Endodermal cell (in vitro differentiated cells): Measurements from ENCODE around the gene PRPF18. TPM values are rescaled to one million over a fixed set of nuclear protein-coding genes. Genes with fewer than 3 reads are reported as not detected.

Experiments used
- DNase-seq: peaks from one replicate; pipeline ENCODE4 v3.0.0-alpha.2; 2017
- H3K27ac ChIP-seq: 2 replicates; pipeline ENCODE4 v1.5.1; 2013; ENCODE audit warnings: mild to moderate bottlenecking, low read depth, low read length, moderate library complexity
- H3K27me3 ChIP-seq: 2 replicates; pipeline ENCODE4 v1.6.1; 2013; ENCODE audit warnings: mild to moderate bottlenecking, low read length, moderate library complexity; ENCODE audit not compliant: insufficient read depth, control insufficient read depth, poor library complexity, severe bottlenecking
- H3K36me3 ChIP-seq: 2 replicates; pipeline ENCODE4 v1.7.0; 2013; ENCODE audit warnings: mild to moderate bottlenecking, low read length, moderate library complexity; ENCODE audit not compliant: control insufficient read depth, insufficient read depth
- H3K4me1 ChIP-seq: one replicate; pipeline ENCODE4 v1.7.0; 2013; ENCODE audit warnings: low read length; ENCODE audit not compliant: control insufficient read depth, insufficient read depth
- H3K4me3 ChIP-seq: 2 replicates; pipeline ENCODE4 v1.5.1; 2013; ENCODE audit warnings: mild to moderate bottlenecking, low read length, moderate library complexity
- H3K9ac ChIP-seq: 2 replicates; pipeline ENCODE4 v1.6.1; 2013; ENCODE audit warnings: mild to moderate bottlenecking, low read length, moderate library complexity; ENCODE audit not compliant: poor library complexity, severe bottlenecking; ENCODE audit errors: extremely low read depth
- H3K9me3 ChIP-seq: 2 replicates; pipeline ENCODE4 v1.6.1; 2013; ENCODE audit warnings: mild to moderate bottlenecking, low read length, moderate library complexity; ENCODE audit not compliant: control insufficient read depth
- H3K27ac Mint-ChIP-seq: 2 replicates; pipeline ENCODE4 v1.8.0; 2020; ENCODE audit warnings: mixed read lengths
- H3K27me3 Mint-ChIP-seq: 2 replicates; pipeline ENCODE4 v1.8.0; 2021; ENCODE audit warnings: mild to moderate bottlenecking, mixed read lengths; ENCODE audit not compliant: insufficient read depth
- H3K36me3 Mint-ChIP-seq: 2 replicates; pipeline ENCODE4 v1.8.0; 2020; ENCODE audit warnings: low read depth, mixed read lengths
- H3K4me1 Mint-ChIP-seq: 2 replicates; pipeline ENCODE4 v1.8.0; 2020; ENCODE audit warnings: mixed read lengths
- H3K4me3 Mint-ChIP-seq: 2 replicates; pipeline ENCODE4 v1.8.0; 2020; ENCODE audit warnings: mild to moderate bottlenecking, moderate library complexity, mixed read lengths
- H3K9me3 Mint-ChIP-seq: 2 replicates; pipeline ENCODE4 v1.8.0; 2020; ENCODE audit warnings: mild to moderate bottlenecking, mixed read lengths
- CTCF ChIP-seq: fragments of 200-600 bp; sonication (generic); conservative IDR thresholded peaks from 2 replicates; pipeline ENCODE4 v1.5.0; 2021; ENCODE audit warnings: antibody characterized with exemption, mild to moderate bottlenecking
- WGBS, 2 experiments: methylation state at CpG; one replicate each; pipeline versions ENCODE4 v1.1.5 to v1.1.7; 2013; ENCODE audit warnings: missing lambda C conversion rate in 2 of 2, mixed read lengths in 1 of 2; ENCODE audit not compliant: insufficient coverage in 1 of 2, insufficient read length in 1 of 2; 5-methylcytosine and 5-hydroxymethylcytosine counted together
- total RNA-seq, 2 donors: library from RNA; stranded (reverse); fragmentation: NEBNext Ultra II Directional in 1 of 2; extraction: Animal tissue kit (Norgen Biotek cat#: 25700) in 1 of 2; gene quantifications; 2 replicates in 1 of 2; 3 replicates in 1 of 2; pipeline ENCODE4 v1.2.1, GENCODE V29; 2021

Gene PRPF18
- total RNA-seq, 2 donors from 2014 or later = 19.1 to 20.4 TPM

- DNase-seq = no peak
- Histone ChIP-seq H3K4me1 (no peaks in the 10 kb centered on the region), H3K9ac (no peak overlapping the region), H3K4me3 (no peak overlapping the region), H3K36me3 (peaks cover 39% of the 10 kb centered on the region), H3K27ac (no peak overlapping the region), H3K9me3 (peaks cover 19% of the 10 kb centered on the region), H3K27me3 (no peaks in the 10 kb centered on the region)
- TF ChIP-seq CTCF = no peak
- 94 to 97% methylated on average over 7 to 9 of the region's 9 CpGs for WGBS, 2 experiments
- no peaks in the 10 kb centered on the region for H3K27me3 Mint-ChIP-seq
- no peaks in the 10 kb centered on the region for H3K4me1 Mint-ChIP-seq
- peaks cover 21% of the 10 kb centered on the region for H3K9me3 Mint-ChIP-seq
- H3K4me3 Mint-ChIP-seq = no peak overlapping the region
- H3K27ac Mint-ChIP-seq = no peak overlapping the region
- H3K36me3 Mint-ChIP-seq = peaks cover 73% of the 10 kb centered on the region
Observed at GRCh38 chr10:13644866-13645265, 58.1 kb downstream of the PRPF18 start.

- Histone ChIP-seq H3K36me3 (peaks cover 36% of the 10 kb centered on the region), H3K9me3 (no peaks in the 10 kb centered on the region), H3K4me1 (no peaks in the 10 kb centered on the region), H3K27me3 (no peaks in the 10 kb centered on the region), H3K4me3 (no peak overlapping the region), H3K27ac (no peak overlapping the region), H3K9ac (no peak overlapping the region)
- 95 to 100% methylated on average over 5 to 12 of the region's 12 CpGs for WGBS, 2 experiments
- no peak overlapping the region for H3K27ac Mint-ChIP-seq
- H3K27me3 Mint-ChIP-seq = no peaks in the 10 kb centered on the region
- no peak overlapping the region for H3K4me3 Mint-ChIP-seq
- TF ChIP-seq CTCF = no peak
- H3K36me3 Mint-ChIP-seq = peaks cover 53% of the 10 kb centered on the region
- no peak for DNase-seq
- H3K9me3 Mint-ChIP-seq = no peaks in the 10 kb centered on the region
- peaks cover 16% of the 10 kb centered on the region for H3K4me1 Mint-ChIP-seq
Observed at GRCh38 chr10:13648425-13648824, 61.7 kb downstream of the PRPF18 start.

- Histone ChIP-seq H3K4me3 (no peak overlapping the region), H3K9me3 (no peaks in the 10 kb centered on the region), H3K36me3 (peaks cover 41% of the 10 kb centered on the region), H3K4me1 (no peaks in the 10 kb centered on the region), H3K27ac (no peak overlapping the region), H3K27me3 (no peaks in the 10 kb centered on the region), H3K9ac (no peak overlapping the region)
- no peak for DNase-seq
- Mint-ChIP-seq H3K9me3 (no peaks in the 10 kb centered on the region), H3K4me3 (no peak overlapping the region), H3K4me1 (peaks cover 16% of the 10 kb centered on the region), H3K36me3 (peaks cover 65% of the 10 kb centered on the region), H3K27ac (peak overlapping the region; percentile 65), H3K27me3 (no peaks in the 10 kb centered on the region)
- peak; percentile 52 for TF ChIP-seq CTCF
- WGBS, 2 experiments = 85 to 100% methylated on average over 1 to 5 of the region's 5 CpGs
Observed at GRCh38 chr10:13649844-13650520, 63.2 kb downstream of the PRPF18 start.
